DMS 273 treated with DMSO at 0.1 percent for 48 hours (cell line): ENCODE results near the gene KRT33B.

Experiments
- DNase-seq: peaks from one replicate; lab custom pipeline; 2025; lab: John Stamatoyannopoulos, UW

KRT33B gene

GRCh38 chr17:41325126-41325525, 44.5 kb downstream of the KRT33B start:
- DNase-seq, result no peak

GRCh38 chr17:41324180-41325075, 45.2 kb downstream of the KRT33B start:
- no peak for DNase-seq

DNA sequence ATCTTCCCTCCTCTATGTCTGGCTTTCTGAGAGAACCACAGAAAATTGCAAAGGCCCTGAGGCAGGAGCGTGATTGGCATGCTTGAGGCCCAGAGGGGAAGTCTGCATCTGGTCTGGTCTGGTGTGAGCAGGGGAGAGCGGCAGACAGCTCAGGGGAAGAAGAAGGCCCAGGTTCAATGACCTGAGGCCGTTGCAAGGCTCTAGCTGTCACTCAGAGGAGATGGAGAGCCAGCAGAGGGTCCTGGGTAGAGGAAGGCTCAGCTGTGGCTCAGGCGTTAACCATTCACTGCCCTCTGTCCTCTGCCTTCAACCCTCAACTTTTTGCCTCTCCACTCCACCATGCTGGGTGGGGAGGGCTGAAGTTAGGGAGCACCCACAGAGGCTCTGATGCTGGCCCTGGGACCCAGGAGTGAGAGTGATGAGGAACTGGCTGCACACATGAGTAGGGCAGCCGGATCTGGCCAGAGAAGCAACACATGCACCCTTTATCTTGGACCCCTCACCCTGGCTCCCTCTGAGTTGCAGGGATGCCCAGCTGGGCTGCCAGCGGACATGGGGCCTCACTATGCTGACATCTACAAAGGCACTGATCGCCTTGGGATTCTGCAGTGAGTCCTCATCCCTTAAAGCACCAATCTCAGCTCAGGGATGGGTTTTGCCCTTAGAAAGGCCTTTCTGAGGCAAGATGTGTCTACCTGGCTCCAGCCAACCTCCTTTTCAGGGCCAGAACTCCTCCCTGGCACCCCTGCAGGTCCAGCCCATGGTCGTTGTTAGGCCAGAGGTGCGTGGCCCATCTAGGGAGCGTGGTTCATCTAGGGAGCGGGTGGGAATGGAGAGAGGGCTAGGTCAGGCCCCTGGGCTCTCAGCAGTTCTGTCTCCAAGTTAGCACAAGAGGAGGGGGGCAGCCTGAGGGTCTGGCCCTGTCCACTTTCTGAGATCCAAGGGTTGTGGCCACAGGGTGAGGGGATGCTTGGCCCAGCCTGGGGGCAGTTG, 46.4 kb downstream of the KRT33B start:
- DNase-seq, result no peak

GRCh38 chr17:41322094-41322902, 47.3 kb downstream of the KRT33B start:
- DNase-seq, result peak; percentile 22

DNA sequence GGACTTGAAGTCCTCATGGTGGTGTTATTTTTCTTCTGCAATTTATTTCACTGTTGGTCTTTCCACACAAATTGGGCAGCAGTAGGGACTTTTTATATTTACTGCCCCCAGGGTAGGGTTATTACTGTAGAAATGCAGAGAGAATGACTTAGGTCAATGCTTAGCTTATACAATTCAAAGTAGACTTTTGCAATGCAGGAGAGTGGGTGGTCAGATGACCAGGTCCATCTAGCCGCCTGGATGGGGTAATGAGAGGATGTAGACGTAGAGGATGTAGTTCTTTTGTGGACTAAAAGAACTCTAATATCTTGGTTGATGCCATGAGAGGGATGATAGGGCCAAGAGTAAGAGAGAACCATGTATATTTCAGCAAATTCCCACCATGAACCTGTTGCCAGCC, 51.4 kb downstream of the KRT33B start:
- no peak for DNase-seq

- DNase-seq, result no peak
Measured at GRCh38 chr17:41315814-41316445, 53.7 kb downstream of the KRT33B start.

GRCh38 chr17:41315204-41315794, 54.3 kb downstream of the KRT33B start, which contains the start of gene KRTAP17-1:
Gene KRTAP17-1 (minus strand): TSS chr17:41315710. CDS start chr17:41315650, 60 bp downstream.
- DNase-seq, result no peak
